HEK293T (cell line): ENCODE measurements around the gene MFSD11.

Source experiments
- BHLHE40 ChIP-seq: fragments of 450-650 bp; IDR thresholded peaks from 2 replicates; pipeline ENCODE4 v1.6.1; 2016; ENCODE audit warnings: mild to moderate bottlenecking, moderate library complexity, borderline replicate concordance
- NFRKB ChIP-seq: fragments of 450-650 bp; IDR thresholded peaks from 2 replicates; pipeline ENCODE4 v1.6.1; 2016; ENCODE audit warnings: mild to moderate bottlenecking, moderate library complexity

GRCh38 chr17:76783146-76783545, 45.2 kb downstream of the MFSD11 start:
- no peak for TF ChIP-seq NFRKB
- no peak for TF ChIP-seq BHLHE40
